Ovary (tissue), 9 donors: ENCODE data around the gene E2F2. TPM values are rescaled to one million over a fixed set of nuclear protein-coding genes. Genes with fewer than 3 reads are reported as not detected.

Experiments
- DNase-seq, 5 donors: peaks; one replicate each; pipeline ENCODE4 v3.0.0-alpha.2; 2019 to 2020
- H3K27ac ChIP-seq, 2 donors: fragments of 200-600 bp; one replicate each; pipeline versions ENCODE4 v1.5.1 to v1.8.0; 2019 to 2022
- H3K27me3 ChIP-seq: fragments of 200-600 bp; one replicate; pipeline ENCODE4 v1.8.0; 2022
- H3K36me3 ChIP-seq: fragments of 200-600 bp; sonication (generic); one replicate; pipeline ENCODE4 v1.5.1; 2019
- H3K4me1 ChIP-seq: one replicate; pipeline ENCODE4 v1.8.1; 2013; ENCODE audit warnings: mild to moderate bottlenecking, moderate library complexity; ENCODE audit not compliant: insufficient read depth
- H3K4me3 ChIP-seq: fragments of 200-600 bp; sonication (generic); one replicate; pipeline ENCODE4 v1.5.1; 2017
- H3K9me3 ChIP-seq, 2 donors: fragments of 200-600 bp in 1 of 2; sonication (generic) in 1 of 2; one replicate each; pipeline versions ENCODE4 v1.5.1 to v1.8.1; 2013 to 2019; ENCODE audit warnings: mild to moderate bottlenecking in 1 of 2, moderate library complexity in 1 of 2
- EP300 ChIP-seq: sonication (generic); formaldehyde crosslinking; IDR thresholded peaks from one replicate; pipeline ENCODE4 v1.6.1; 2017; ENCODE audit warnings: antibody characterized with exemption
- POLR2A ChIP-seq: fragments of 450-650 bp; IDR thresholded peaks from one replicate; pipeline ENCODE4 v1.6.1; 2017; ENCODE audit warnings: antibody characterized with exemption, mild to moderate bottlenecking, moderate library complexity
- WGBS, 3 donors: extraction: QIAGEN DNeasy Blood & Tissue Kit in 1 of 3; methylation state at CpG; one replicate each; pipeline versions ENCODE4 v1.1.5 to v1.1.7; 2013 to 2017; 5-methylcytosine and 5-hydroxymethylcytosine counted together
- intact Hi-C, 4 donors: fragments of 100-400 bp; cut with DNase I; formaldehyde crosslinking; loops; one replicate each; pipeline versions ENCODE4 v1.11.0 to v1.15.1; 2022 to 2023
- polyA plus RNA-seq, 2 donors: library from polyadenylated mRNA; stranded (reverse); fragments of 200-250 nt in 1 of 2; fragments of 350-450 nt in 1 of 2; fragmentation: Illumina TruSeq in 1 of 2; extraction: RNeasy Lipid Tissue Mini Kit (QIAGEN cat#74804) in 1 of 2; gene quantifications; one replicate each; pipeline ENCODE4 v1.2.3, GENCODE V29; 2013 to 2014
- total RNA-seq, 7 donors: library from RNA; depleted of rRNA in 2 of 7; stranded (reverse); fragments of >200 nt in 2 of 7; fragmentation: NEBNext Ultra II Directional in 3 of 7; extraction: Animal tissue kit (Norgen Biotek cat#: 25700) in 3 of 7; gene quantifications; one replicate each; pipeline versions ENCODE4 v1.1.0 to v1.2.4, GENCODE V29; 2016 to 2023
- TF ChIP-seq, protein P1 (sequence below), 3 donors: fragments of 450-650 bp in 2 of 3; fragments of 200-600 bp in 1 of 3; IDR thresholded peaks; one replicate each; pipeline versions ENCODE4 v1.5.1 to v1.8.0; 2016 to 2022; ENCODE audit warnings: antibody characterized with exemption in 3 of 3, mild to moderate bottlenecking in 1 of 3
- donor health status: DM: no; HTN: no; CAD: no; lungs with moderate emphysema.
- donor health status: DM: no; HTN: no; CAD: no.
- donor health status: Bipolar disorder and iron deficiency.
- donor health status: DM: yes; HTN: yes; CAD: no.
- donor health status: DM: no; HTN: no; CAD: no.
- donor health status: DM: yes; HTN: yes; CAD: no.

E2F2 gene
- total and polyA plus RNA-seq, 9 donors: under 0.01 to 1.1 (median 0.15) TPM; not detected in 2

DNA sequence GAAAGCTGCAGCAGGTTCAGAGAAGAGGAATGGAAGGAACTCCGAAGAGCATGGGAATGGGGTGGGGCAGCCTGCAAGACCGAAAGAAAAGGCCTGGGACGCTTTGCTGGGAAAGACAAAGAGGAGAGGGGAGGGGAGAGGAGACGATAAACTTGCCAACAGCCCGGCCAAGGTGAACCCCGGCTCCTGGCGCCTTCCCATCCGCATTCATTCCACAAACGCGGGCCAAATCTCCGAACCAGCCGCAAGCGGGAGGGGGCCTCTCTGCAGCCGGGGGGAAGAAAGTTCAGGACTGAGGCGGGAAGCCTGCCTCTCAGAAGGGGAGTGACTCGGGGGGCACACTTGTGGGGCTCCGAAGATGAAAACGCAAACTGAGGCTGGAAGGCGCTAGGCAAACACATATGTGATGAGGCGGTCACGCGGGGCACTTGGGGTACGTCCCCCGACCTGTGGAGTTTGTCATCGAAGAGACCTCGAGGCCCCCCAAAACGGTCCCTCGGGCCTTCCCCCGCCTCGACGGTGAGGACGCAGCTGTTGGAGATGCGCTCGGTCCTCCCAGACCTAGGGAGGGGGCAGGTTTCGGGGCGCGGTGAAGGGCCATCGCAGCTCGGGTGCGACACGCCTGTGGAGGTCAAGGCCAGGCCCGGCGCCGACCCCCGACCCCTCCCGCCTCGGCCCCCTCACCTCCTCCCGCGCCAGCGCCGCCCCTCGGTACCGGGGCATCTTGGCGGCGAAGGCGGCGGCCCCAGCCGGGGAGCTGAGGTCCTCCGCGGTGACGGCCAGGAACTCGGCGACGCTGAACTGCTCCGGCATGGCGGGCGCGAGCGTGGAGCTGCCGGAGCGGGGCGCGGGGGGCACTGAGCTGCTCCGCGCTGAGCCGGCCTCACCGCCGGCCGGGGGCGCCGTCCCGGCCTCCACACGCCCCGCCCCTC lies 47.4 kb downstream of the E2F2 start, which contains the start of gene ASAP3:
ASAP3 (minus strand) TSS at position 859 of the 932 bp plus-strand sequence; CDS start at position 813, 46 bp downstream.
- Histone ChIP-seq H3K27ac (peak within 1 kb of the TSS; percentile 90 to 98), H3K36me3 (no peaks in the 10 kb centered on the region), H3K4me1 (peaks cover 9% of the 10 kb centered on the region), H3K9me3 (no peaks in the 10 kb centered on the region), H3K27me3 (no peaks in the 10 kb centered on the region), H3K4me3 (peak within 1 kb of the TSS; percentile 95)
- TF ChIP-seq POLR2A (peak; percentile 64), EP300 (no peak)
- 0% methylated on average over 69 to 84 of the region's 84 CpGs for WGBS, 3 donors
- intact Hi-C loops: loop anchor here in 2 of 4 donors (5.0 to 10.0 kb wide), 2 partner anchors 41 to 59 kb away; partner anchors contain the start of gene TCEA3 (in 1 of the 2)
- DNase-seq: peak; percentile 76 to 87 (median 83)

DNA sequence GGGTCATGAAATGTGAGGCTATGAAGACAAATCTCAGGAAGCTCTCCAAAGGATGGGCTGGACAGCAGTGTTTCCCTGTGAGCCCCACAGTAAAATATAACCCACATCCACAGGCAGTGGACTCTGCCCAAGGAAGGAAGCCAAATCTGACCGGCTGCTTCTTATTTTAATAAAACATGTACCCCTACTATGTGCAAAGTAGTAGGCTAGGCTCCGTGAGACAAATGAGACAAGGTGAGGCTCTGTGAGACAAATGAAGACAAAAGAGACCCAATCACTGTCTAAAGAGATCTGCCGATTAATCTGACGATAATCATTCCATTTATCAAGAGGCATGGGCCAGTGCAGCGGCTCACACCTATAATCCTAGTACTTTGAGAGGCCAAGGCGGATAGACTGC lies 49.1 kb downstream of the E2F2 start:
- DNase-seq: no peak
- no peak overlapping the region for H3K4me3 ChIP-seq
- intact Hi-C loops: loop anchor here in 2 of 4 donors (5.0 to 10.0 kb wide), 2 partner anchors 40 to 57 kb away; partner anchors contain the start of gene TCEA3 (in 1 of the 2)

DNA sequence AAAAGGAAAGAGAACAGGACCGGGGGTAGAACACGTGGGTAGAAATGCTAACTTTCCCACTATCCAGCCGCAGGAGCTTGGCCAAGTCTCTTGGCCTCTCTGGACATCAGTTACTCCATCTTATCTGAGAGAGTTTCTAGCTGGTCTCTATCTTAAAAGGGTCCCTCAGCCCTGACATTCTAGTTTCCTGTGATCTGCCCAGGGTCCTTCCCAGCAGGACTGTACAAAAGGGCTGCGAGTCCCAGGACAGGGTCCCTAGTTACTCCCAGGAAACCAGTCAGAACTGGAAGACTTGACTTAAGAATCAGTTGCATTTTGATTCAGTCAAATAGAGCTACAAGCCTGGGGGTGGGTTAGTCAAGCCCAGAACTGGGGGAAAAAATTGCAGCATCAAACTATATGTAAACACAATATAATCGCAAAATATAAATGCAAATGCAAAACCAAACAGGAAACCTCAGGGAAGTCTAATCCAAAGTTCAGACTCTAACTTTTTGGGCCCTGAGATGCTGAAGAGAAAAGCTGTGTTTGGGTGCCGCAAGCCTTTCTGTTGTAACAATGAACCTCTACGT lies 49.9 kb downstream of the E2F2 start:
- Histone ChIP-seq H3K4me1 (peaks cover 9% of the 10 kb centered on the region), H3K4me3 (no peak overlapping the region), H3K27ac (no peak overlapping the region), H3K9me3 (no peaks in the 10 kb centered on the region), H3K27me3 (no peaks in the 10 kb centered on the region), H3K36me3 (no peaks in the 10 kb centered on the region)
- WGBS, 3 donors: 69 to 78% (median 77%) methylated on average over 7 of the region's 7 CpGs
- TF ChIP-seq EP300 (no peak), POLR2A (no peak)
- TF ChIP-seq, protein P1, sequence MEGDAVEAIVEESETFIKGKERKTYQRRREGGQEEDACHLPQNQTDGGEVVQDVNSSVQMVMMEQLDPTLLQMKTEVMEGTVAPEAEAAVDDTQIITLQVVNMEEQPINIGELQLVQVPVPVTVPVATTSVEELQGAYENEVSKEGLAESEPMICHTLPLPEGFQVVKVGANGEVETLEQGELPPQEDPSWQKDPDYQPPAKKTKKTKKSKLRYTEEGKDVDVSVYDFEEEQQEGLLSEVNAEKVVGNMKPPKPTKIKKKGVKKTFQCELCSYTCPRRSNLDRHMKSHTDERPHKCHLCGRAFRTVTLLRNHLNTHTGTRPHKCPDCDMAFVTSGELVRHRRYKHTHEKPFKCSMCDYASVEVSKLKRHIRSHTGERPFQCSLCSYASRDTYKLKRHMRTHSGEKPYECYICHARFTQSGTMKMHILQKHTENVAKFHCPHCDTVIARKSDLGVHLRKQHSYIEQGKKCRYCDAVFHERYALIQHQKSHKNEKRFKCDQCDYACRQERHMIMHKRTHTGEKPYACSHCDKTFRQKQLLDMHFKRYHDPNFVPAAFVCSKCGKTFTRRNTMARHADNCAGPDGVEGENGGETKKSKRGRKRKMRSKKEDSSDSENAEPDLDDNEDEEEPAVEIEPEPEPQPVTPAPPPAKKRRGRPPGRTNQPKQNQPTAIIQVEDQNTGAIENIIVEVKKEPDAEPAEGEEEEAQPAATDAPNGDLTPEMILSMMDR (IDR thresholded peaks at IDR 0.05): no peak
- intact Hi-C loops: loop anchor here in 2 of 4 donors (5.0 to 10.0 kb wide), 2 partner anchors 39 to 56 kb away; partner anchors contain the start of gene TCEA3 (in 1 of the 2)
- no peak for DNase-seq

More for the DNA sequence above, 49.1 kb downstream of the E2F2 start:
- TF ChIP-seq, protein P1 (IDR thresholded peaks at IDR 0.05): no peak
- no peak for TF ChIP-seq POLR2A
- TF ChIP-seq EP300: no peak
- H3K27me3 ChIP-seq: no peaks in the 10 kb centered on the region
- peaks cover 9% of the 10 kb centered on the region for H3K4me1 ChIP-seq
- WGBS, 3 donors: 84 to 89% (median 87%) methylated on average over 6 of the region's 6 CpGs
- no peaks in the 10 kb centered on the region for H3K36me3 ChIP-seq
- H3K9me3 ChIP-seq: no peaks in the 10 kb centered on the region
- peak overlapping the region in 1 of 2 donors; percentile 6 for H3K27ac ChIP-seq

DNA sequence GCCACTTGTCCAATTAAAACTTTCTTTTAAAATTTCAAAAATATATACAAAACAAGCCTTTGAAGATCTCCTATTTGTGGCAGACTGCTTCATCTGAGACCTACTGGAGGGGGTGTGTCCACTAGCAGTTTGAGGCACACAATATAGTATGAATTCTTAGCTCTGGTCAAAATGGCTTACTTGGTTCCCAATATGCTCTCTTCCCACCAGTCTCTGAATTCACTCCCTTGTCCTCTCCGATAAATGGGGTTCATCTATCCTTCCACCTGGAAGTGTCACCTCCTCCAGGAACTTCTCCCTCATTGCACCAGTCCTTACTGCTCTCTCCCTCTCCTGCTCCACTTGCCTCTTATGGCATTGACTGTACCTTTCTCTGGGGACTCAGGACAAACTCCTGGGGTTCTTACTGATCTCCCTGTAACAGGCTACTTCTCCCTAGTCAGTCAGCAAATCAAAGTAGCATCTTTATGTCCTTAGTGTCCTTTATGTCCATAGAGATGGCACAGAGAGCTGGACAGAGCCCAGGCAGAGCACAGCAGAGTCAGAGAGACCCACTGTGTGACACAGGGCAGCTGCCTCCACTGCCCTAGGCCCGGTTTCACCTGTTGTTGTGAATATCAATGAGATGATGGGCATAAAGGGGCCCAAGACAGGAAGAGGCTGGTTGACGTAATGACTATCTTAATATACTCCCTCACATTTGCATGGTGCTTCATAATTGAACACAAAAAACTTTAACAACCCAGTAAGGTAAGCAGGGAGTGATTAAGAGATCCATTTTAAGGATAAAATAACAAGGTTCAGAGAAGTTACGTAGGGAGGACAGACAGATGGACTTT lies 50.6 kb downstream of the E2F2 start:
- no peak for DNase-seq
- WGBS, 3 donors: 79 to 84% (median 84%) methylated on average over 4 of the region's 4 CpGs
- Histone ChIP-seq H3K4me1 (peaks cover 8% of the 10 kb centered on the region), H3K27me3 (no peaks in the 10 kb centered on the region), H3K36me3 (no peaks in the 10 kb centered on the region), H3K9me3 (no peaks in the 10 kb centered on the region), H3K27ac (no peak overlapping the region), H3K4me3 (no peak overlapping the region)
- TF ChIP-seq, protein P1 (IDR thresholded peaks at IDR 0.05): no peak
- no peak for TF ChIP-seq EP300
- TF ChIP-seq POLR2A: no peak
- intact Hi-C loops: loop anchor here in 2 of 4 donors (5.0 to 10.0 kb wide), 2 partner anchors 38 to 56 kb away; partner anchors contain the start of gene TCEA3 (in 1 of the 2)
